ENCODE measurements around the gene APLP2.

DNA sequence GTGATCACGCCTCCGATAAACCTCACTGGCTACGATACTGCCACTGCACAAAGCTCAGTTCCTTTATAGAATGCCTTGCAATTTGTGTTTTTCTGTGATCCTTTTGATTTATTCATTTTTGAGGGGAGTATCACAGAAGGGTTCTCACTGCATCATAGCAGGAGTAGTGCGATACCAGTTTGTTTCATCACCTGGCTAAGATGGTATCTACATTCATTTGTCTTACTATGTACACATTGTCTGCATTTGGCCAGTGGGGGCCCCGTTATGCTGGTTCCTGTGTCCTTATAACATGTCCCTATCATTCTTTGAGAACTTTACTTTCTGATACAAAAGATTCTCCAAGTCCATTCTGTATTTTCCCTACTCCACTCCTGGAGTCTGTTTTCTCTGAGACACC is 44.6 kb downstream of the APLP2 start:
- no peak for TF ChIP-seq POLR2A (IDR thresholded peaks at IDR 0.05)
- TF ChIP-seq, protein P1, sequence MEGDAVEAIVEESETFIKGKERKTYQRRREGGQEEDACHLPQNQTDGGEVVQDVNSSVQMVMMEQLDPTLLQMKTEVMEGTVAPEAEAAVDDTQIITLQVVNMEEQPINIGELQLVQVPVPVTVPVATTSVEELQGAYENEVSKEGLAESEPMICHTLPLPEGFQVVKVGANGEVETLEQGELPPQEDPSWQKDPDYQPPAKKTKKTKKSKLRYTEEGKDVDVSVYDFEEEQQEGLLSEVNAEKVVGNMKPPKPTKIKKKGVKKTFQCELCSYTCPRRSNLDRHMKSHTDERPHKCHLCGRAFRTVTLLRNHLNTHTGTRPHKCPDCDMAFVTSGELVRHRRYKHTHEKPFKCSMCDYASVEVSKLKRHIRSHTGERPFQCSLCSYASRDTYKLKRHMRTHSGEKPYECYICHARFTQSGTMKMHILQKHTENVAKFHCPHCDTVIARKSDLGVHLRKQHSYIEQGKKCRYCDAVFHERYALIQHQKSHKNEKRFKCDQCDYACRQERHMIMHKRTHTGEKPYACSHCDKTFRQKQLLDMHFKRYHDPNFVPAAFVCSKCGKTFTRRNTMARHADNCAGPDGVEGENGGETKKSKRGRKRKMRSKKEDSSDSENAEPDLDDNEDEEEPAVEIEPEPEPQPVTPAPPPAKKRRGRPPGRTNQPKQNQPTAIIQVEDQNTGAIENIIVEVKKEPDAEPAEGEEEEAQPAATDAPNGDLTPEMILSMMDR (IDR thresholded peaks at IDR 0.05): no peak
